Fibroblast of lung (primary cell): Measurements from ENCODE around the gene DPP4. TPM values are rescaled to one million over a fixed set of nuclear protein-coding genes. Genes with fewer than 3 reads are reported as not detected.
A peak's percentile ranks its signal among the peaks of the same experiment; 100 is the strongest.

Source experiments
- DNase-seq, 2 donors: peaks; one replicate each; pipeline versions ENCODE4 v3.0.0 to v3.0.0-alpha.2; 2010; ENCODE audit warnings: low read depth in 2 of 2
- H2AFZ ChIP-seq: 2 replicates; pipeline ENCODE4 v1.5.1; 2012; ENCODE audit warnings: low read length, control low read depth, inconsistent platforms
- H3K27ac ChIP-seq: 2 replicates; pipeline ENCODE4 v1.5.1; 2011; ENCODE audit warnings: low read length, control low read depth; ENCODE audit not compliant: insufficient read depth
- H3K27me3 ChIP-seq: 2 replicates; pipeline ENCODE4 v1.5.1; 2011; ENCODE audit warnings: mild to moderate bottlenecking, low read length; ENCODE audit not compliant: control insufficient read depth, insufficient read depth
- H3K36me3 ChIP-seq: 2 replicates; pipeline ENCODE4 v1.5.1; 2011; ENCODE audit warnings: low read length; ENCODE audit not compliant: control insufficient read depth, insufficient read depth
- H3K4me1 ChIP-seq: 2 replicates; pipeline ENCODE4 v1.5.1; 2011; ENCODE audit warnings: low read length; ENCODE audit not compliant: control insufficient read depth, insufficient read depth; ENCODE audit errors: extremely low read depth
- H3K4me2 ChIP-seq: 2 replicates; pipeline ENCODE4 v1.5.1; 2011; ENCODE audit warnings: low read length, control low read depth; ENCODE audit not compliant: insufficient read depth; ENCODE audit errors: extremely low read depth
- H3K4me3 ChIP-seq, 4 experiments: fragments of 200-600 bp in 1 of 4; sonication (generic) in 1 of 4; replicated peaks in 1 of 4; 2 replicates each; pipeline ENCODE4 v1.5.1; 2011 to 2016; ENCODE audit warnings: low read length in 4 of 4, low read depth in 3 of 4, mild to moderate bottlenecking in 3 of 4, control low read depth in 2 of 4, inconsistent platforms in 1 of 4, mixed read lengths in 1 of 4; ENCODE audit not compliant: insufficient read depth in 1 of 4; ENCODE audit errors: control extremely low read depth in 1 of 4
- H3K79me2 ChIP-seq: 2 replicates; pipeline ENCODE4 v1.5.1; 2012; ENCODE audit warnings: mild to moderate bottlenecking, low read length, inconsistent platforms; ENCODE audit not compliant: control insufficient read depth, insufficient read depth
- H3K9ac ChIP-seq: 2 replicates; pipeline ENCODE4 v1.5.1; 2011; ENCODE audit warnings: mild to moderate bottlenecking, low read length, control low read depth; ENCODE audit not compliant: insufficient read depth
- H3K9me3 ChIP-seq: 2 replicates; pipeline ENCODE4 v1.5.1; 2012; ENCODE audit warnings: low read depth, low read length; ENCODE audit not compliant: control insufficient read depth, insufficient read depth
- H4K20me1 ChIP-seq: 2 replicates; pipeline ENCODE4 v1.5.1; 2011; ENCODE audit warnings: low read length; ENCODE audit not compliant: control insufficient read depth, insufficient read depth; ENCODE audit errors: extremely low read depth
- CTCF ChIP-seq, 2 donors: IDR thresholded peaks in 1 of 2; conservative IDR thresholded peaks in 1 of 2; 1 replicate in 1 of 2; 2 replicates in 1 of 2; pipeline ENCODE4 v1.5.1; 2011 to 2012; ENCODE audit warnings: low read length in 2 of 2, control low read depth in 1 of 2, inconsistent platforms in 1 of 2, low read depth in 1 of 2, mild to moderate bottlenecking in 1 of 2
- EZH2 ChIP-seq: IDR thresholded peaks from 2 replicates; pipeline ENCODE4 v1.5.1; 2012; ENCODE audit warnings: low read length, control low read depth, mild to moderate bottlenecking; ENCODE audit errors: missing control alignments
- polyA plus RNA-seq, 2 donors: library from polyadenylated mRNA; depleted of rRNA in 1 of 2; stranded (reverse) in 1 of 2; unstranded in 1 of 2; fragments of >200 nt; gene quantifications; 2 replicates each; pipeline ENCODE4 v1.2.1, GENCODE V29; 2011 to 2012; ENCODE audit warnings: missing spikeins in 1 of 2
- total RNA-seq: library from RNA; depleted of rRNA; stranded (reverse); fragments of >200 nt; gene quantifications from 2 replicates; pipeline ENCODE4 v1.2.1, GENCODE V29; 2014

The DPP4 gene
- total and polyA plus RNA-seq, 2 donors (not counting 1 experiment from before 2014, with no cell fraction given): 58.1 to 297 TPM

GRCh38 chr2:162092008-162092390, 18.0 kb upstream of the DPP4 start:
- H3K36me3 ChIP-seq: no peaks in the 10 kb centered on the region
- no peak overlapping the region for H2AFZ ChIP-seq
- no peaks in the 10 kb centered on the region for H3K9me3 ChIP-seq
- TF ChIP-seq CTCF (conservative IDR thresholded peaks at IDR 0.05 in 1 of 2, IDR thresholded peaks at IDR 0.05 in 1 of 2; ENCODE audit: low read depth in 1 of 2, low read length in 2 of 2) (no peak), EZH2 (no peak)
- H3K79me2 ChIP-seq: no peaks in the 10 kb centered on the region
- H3K4me2 ChIP-seq: no peak overlapping the region
- H4K20me1 ChIP-seq: no peaks in the 10 kb centered on the region
- peak overlapping the region; percentile 89 for H3K27ac ChIP-seq
- H3K27me3 ChIP-seq: no peaks in the 10 kb centered on the region
- no peak overlapping the region for H3K9ac ChIP-seq
- H3K4me3 ChIP-seq: no peak overlapping the region
- peaks cover 28% of the 10 kb centered on the region for H3K4me1 ChIP-seq
- DNase-seq: no peak

- peaks cover 29% of the 10 kb centered on the region for H3K4me1 ChIP-seq
- no peaks in the 10 kb centered on the region for H3K9me3 ChIP-seq
- H2AFZ ChIP-seq: no peak overlapping the region
- H3K27ac ChIP-seq: peak overlapping the region; percentile 89
- no peaks in the 10 kb centered on the region for H3K27me3 ChIP-seq
- no peak overlapping the region for H3K4me2 ChIP-seq
- TF ChIP-seq CTCF (conservative IDR thresholded peaks at IDR 0.05 in 1 of 2, IDR thresholded peaks at IDR 0.05 in 1 of 2; ENCODE audit: low read depth in 1 of 2, low read length in 2 of 2): peak in 1 of 2 donors; percentile 5
- TF ChIP-seq EZH2: no peak
- peak in 1 of 2 donors; percentile 57 for DNase-seq
- no peaks in the 10 kb centered on the region for H3K36me3 ChIP-seq
- H3K4me3 ChIP-seq: no peak overlapping the region
- H4K20me1 ChIP-seq: no peaks in the 10 kb centered on the region
- no peaks in the 10 kb centered on the region for H3K79me2 ChIP-seq
- no peak overlapping the region for H3K9ac ChIP-seq
These were observed 17.5 kb upstream of the DPP4 start for GRCh38 chr2:162091325-162092007.

- Histone ChIP-seq H2AFZ (no peak overlapping the region), H3K9ac (no peak overlapping the region), H3K27me3 (no peaks in the 10 kb centered on the region), H3K4me2 (peak overlapping the region; percentile 32), H3K4me1 (peaks cover 40% of the 10 kb centered on the region), H3K9me3 (no peaks in the 10 kb centered on the region), H4K20me1 (no peaks in the 10 kb centered on the region), H3K36me3 (no peaks in the 10 kb centered on the region), H3K79me2 (no peaks in the 10 kb centered on the region), H3K4me3 (no peak overlapping the region), H3K27ac (peak overlapping the region; percentile 45)
- no peak for TF ChIP-seq CTCF (conservative IDR thresholded peaks at IDR 0.05 in 1 of 2, IDR thresholded peaks at IDR 0.05 in 1 of 2; ENCODE audit: low read depth in 1 of 2, low read length in 2 of 2)
- TF ChIP-seq EZH2: no peak
- DNase-seq: peak; percentile 51 to 55
These were observed 16.1 kb upstream of the DPP4 start for GRCh38 chr2:162090109-162090508.
